ENCODE data around the gene SDCCAG8. TPM values are rescaled to one million over a fixed set of nuclear protein-coding genes. Genes with fewer than 3 reads are reported as not detected.

Gene SDCCAG8
- total RNA-seq, 1 experiment from 2014 or later = 14.0 TPM

- no peak for ATAC-seq
- CTCF ChIA-PET = no interaction called here
- Histone ChIP-seq H3K9me3 (ENCODE audit: control insufficient read depth, insufficient read depth, low read depth, low read length) (no peaks in the 10 kb centered on the region), H3K4me3 (ENCODE audit: low read depth in 2 of 2, low read length in 2 of 2) (no peak overlapping the region), H3K36me3 (ENCODE audit: control insufficient read depth, insufficient read depth, low read length) (no peaks in the 10 kb centered on the region), H3K4me1 (ENCODE audit: control insufficient read depth, insufficient read depth, low read length) (no peaks in the 10 kb centered on the region), H3K27ac (ENCODE audit: low read length) (no peak overlapping the region), H3K27me3 (ENCODE audit: control insufficient read depth, insufficient read depth, low read length) (no peaks in the 10 kb centered on the region)
- in situ Hi-C loops (cut with HindIII; ENCODE audit: low pct_unique_long_range_greater_than_20kb, low sequenced_read_pairs) (no loop called here), intact Hi-C loops (cut with micrococcal nuclease; ENCODE audit: unreplicated experiment) (no loop called here)
- no TSS peak for BruUV-seq (replicated peaks)
- TF ChIP-seq REST (IDR thresholded peaks at IDR 0.05; ENCODE audit: insufficient read depth in 1 of 2, low read depth in 2 of 2, low read length in 1 of 2) (no peak), CTCF (IDR thresholded peaks at IDR 0.05) (no peak), TCF7L2 (IDR thresholded peaks at IDR 0.05; ENCODE audit: low read depth, low read length) (no peak), POLR2AphosphoS5 (IDR thresholded peaks at IDR 0.05; ENCODE audit: low read depth, low read length) (no peak), SIN3A (IDR thresholded peaks at IDR 0.05; ENCODE audit: borderline replicate concordance, insufficient read depth, low read depth, low read length) (no peak)
- POLR2A ChIA-PET = no interaction called here
- no peak for DNase-seq (ENCODE audit: low read depth, low spot score)
These were observed 147.0 kb downstream of the SDCCAG8 start for GRCh38 chr1:243402868-243403267.

- ChIA-PET CTCF (no interaction called here), POLR2A (no interaction called here)
- intact Hi-C loops (cut with micrococcal nuclease; ENCODE audit: unreplicated experiment) (no loop called here), in situ Hi-C loops (cut with HindIII; ENCODE audit: low pct_unique_long_range_greater_than_20kb, low sequenced_read_pairs) (no loop called here)
- Histone ChIP-seq H3K36me3 (ENCODE audit: control insufficient read depth, insufficient read depth, low read length) (no peaks in the 10 kb centered on the region), H3K4me1 (ENCODE audit: control insufficient read depth, insufficient read depth, low read length) (no peaks in the 10 kb centered on the region), H3K27ac (ENCODE audit: low read length) (no peak overlapping the region), H3K27me3 (ENCODE audit: control insufficient read depth, insufficient read depth, low read length) (no peaks in the 10 kb centered on the region), H3K9me3 (ENCODE audit: control insufficient read depth, insufficient read depth, low read depth, low read length) (no peaks in the 10 kb centered on the region), H3K4me3 (ENCODE audit: low read depth in 2 of 2, low read length in 2 of 2) (no peak overlapping the region)
- no peak for TF ChIP-seq POLR2AphosphoS5 (IDR thresholded peaks at IDR 0.05; ENCODE audit: low read depth, low read length)
- no peak for TF ChIP-seq CTCF (IDR thresholded peaks at IDR 0.05)
- TF ChIP-seq REST (IDR thresholded peaks at IDR 0.05; ENCODE audit: insufficient read depth in 1 of 2, low read depth in 2 of 2, low read length in 1 of 2) = no peak
- TF ChIP-seq SIN3A (IDR thresholded peaks at IDR 0.05; ENCODE audit: borderline replicate concordance, insufficient read depth, low read depth, low read length) = no peak
- TF ChIP-seq TCF7L2 (IDR thresholded peaks at IDR 0.05; ENCODE audit: low read depth, low read length) = no peak
- DNase-seq (ENCODE audit: low read depth, low spot score) (no peak), ATAC-seq (no peak)
- BruUV-seq (replicated peaks) = no TSS peak
These were observed 150.6 kb downstream of the SDCCAG8 start for GRCh38 chr1:243406424-243406823.
